ENCODE results near the gene KIAA1549.

KIAA1549 gene

DNA sequence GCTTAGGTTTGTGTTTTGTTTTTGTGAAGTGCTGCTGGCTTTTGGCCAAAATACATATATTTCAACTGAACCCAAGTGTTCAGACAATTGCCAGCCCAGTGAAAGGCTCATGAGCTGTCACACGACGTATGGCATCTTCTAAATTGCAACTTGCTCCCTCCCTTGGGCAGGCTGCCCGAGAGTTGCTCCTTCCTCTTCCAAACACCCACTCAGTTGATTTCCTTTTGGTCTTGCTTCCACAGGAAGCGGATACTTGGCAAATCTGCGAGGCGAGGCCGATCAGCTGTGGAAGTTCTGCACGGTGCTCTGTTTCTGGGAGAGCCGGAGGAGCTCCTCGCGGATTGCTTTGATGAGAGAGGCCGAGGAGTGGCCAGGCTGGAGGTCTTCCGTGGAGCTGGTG is 143.6 kb downstream of the KIAA1549 start:
- TF ChIP-seq, protein P1, sequence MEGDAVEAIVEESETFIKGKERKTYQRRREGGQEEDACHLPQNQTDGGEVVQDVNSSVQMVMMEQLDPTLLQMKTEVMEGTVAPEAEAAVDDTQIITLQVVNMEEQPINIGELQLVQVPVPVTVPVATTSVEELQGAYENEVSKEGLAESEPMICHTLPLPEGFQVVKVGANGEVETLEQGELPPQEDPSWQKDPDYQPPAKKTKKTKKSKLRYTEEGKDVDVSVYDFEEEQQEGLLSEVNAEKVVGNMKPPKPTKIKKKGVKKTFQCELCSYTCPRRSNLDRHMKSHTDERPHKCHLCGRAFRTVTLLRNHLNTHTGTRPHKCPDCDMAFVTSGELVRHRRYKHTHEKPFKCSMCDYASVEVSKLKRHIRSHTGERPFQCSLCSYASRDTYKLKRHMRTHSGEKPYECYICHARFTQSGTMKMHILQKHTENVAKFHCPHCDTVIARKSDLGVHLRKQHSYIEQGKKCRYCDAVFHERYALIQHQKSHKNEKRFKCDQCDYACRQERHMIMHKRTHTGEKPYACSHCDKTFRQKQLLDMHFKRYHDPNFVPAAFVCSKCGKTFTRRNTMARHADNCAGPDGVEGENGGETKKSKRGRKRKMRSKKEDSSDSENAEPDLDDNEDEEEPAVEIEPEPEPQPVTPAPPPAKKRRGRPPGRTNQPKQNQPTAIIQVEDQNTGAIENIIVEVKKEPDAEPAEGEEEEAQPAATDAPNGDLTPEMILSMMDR (IDR thresholded peaks at IDR 0.05; ENCODE audit: insufficient read depth, low read length, missing control alignments) = no peak
- POLR2A ChIA-PET = no interaction called here
- H3K4me3 ChIP-seq (ENCODE audit: low read depth, low read length) = no peak overlapping the region
- CTCF ChIA-PET = no interaction called here
- no peak for DNase-seq (ENCODE audit: low read depth, low spot score)

DNA sequence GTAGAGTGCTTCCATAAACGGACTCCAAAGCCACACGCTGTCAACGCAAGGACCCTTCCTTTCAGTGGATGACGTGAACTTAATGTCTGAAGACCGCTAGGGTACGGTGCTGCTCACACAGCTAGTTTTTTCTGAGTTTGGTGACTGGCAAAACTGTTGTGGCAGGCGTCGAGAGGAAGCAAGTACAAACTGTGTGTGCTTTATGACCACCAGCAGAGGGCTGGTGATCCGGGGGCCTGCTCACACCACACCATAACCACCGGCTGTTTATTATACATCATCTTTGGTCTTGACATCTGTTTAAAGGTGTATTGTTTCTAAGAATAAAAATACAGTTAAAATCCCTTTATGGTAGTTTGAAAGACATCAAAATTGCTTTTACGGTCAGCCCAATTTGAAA is 146.1 kb downstream of the KIAA1549 start:
- DNase-seq (ENCODE audit: low read depth, low spot score) = no peak
- POLR2A ChIA-PET = no interaction called here
- TF ChIP-seq, protein P1 (IDR thresholded peaks at IDR 0.05; ENCODE audit: insufficient read depth, low read length, missing control alignments) = no peak

DNA sequence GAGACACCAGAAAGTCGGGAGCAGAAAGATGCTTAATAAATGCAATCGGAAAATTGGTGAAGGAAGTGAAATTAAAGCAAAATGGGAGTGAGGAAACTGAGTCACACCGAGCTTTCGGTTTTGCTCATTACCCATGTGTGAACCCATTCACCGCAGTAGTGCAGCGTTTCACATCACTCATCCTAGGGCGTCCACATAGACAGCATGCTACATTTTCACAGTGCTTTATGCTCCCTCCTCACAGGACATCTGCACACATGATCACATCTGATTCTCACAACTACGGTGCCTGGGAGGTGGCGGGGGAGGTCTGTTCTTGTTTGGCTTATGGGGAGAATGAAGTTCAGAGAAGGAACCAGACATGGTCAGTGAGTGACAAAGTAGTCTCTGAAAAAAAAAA is 146.6 kb downstream of the KIAA1549 start:
- TF ChIP-seq, protein P1 (IDR thresholded peaks at IDR 0.05; ENCODE audit: insufficient read depth, low read length, missing control alignments) = no peak
- CTCF ChIA-PET = no interaction called here
- DNase-seq (ENCODE audit: low read depth, low spot score) = no peak
- no peak overlapping the region for H3K4me3 ChIP-seq (ENCODE audit: low read depth, low read length)
- POLR2A ChIA-PET = no interaction called here

More for the DNA sequence above, 146.1 kb downstream of the KIAA1549 start:
- CTCF ChIA-PET = no interaction called here
- no peak overlapping the region for H3K4me3 ChIP-seq (ENCODE audit: low read depth, low read length)

DNA sequence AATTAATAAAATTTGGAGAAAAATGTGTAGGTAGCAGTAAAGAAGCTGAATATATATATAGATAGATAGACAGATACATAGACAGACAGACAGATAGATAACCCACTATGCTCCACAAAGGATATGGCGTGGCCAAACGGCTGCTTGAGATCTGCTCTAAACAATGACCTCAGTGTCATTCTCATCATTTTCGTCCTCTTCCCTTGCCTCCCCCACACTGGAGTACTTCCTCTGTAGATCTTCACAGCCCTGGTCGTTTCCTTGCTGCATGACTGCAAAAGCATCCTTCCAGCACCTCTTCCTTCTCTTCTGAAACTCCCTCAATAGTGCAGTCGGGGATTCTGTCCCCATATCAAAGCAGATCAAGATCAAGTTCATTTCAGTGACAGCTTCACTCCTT is 147.6 kb downstream of the KIAA1549 start:
- TF ChIP-seq, protein P1 (IDR thresholded peaks at IDR 0.05; ENCODE audit: insufficient read depth, low read length, missing control alignments) = no peak
- H3K4me3 ChIP-seq (ENCODE audit: low read depth, low read length) = no peak overlapping the region
- no peak for DNase-seq (ENCODE audit: low read depth, low spot score)
- ChIA-PET POLR2A (no interaction called here), CTCF (no interaction called here)

DNA sequence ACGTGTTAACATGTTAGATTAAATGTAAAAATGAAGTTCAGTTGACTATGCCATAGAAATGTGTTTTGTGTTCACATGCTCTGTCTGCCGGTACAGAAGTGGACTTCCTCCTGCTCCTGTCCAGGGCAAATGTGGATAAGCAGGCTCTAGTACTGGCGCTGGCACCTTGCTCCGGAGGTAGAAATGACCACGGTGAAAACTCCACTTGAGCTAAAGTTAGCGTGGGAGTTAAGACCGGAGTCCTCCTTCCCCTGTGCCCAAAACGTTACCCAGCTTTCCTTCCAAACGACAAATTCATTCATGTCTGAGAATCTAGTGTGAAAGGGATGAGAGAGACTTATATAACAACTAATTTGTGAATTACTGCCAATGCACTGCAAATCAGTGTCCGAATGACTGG is 148.2 kb downstream of the KIAA1549 start:
- POLR2A ChIA-PET = no interaction called here
- TF ChIP-seq, protein P1 (IDR thresholded peaks at IDR 0.05; ENCODE audit: insufficient read depth, low read length, missing control alignments) = no peak
- no peak overlapping the region for H3K4me3 ChIP-seq (ENCODE audit: low read depth, low read length)
- CTCF ChIA-PET = no interaction called here
- DNase-seq (ENCODE audit: low read depth, low spot score) = no peak

DNA sequence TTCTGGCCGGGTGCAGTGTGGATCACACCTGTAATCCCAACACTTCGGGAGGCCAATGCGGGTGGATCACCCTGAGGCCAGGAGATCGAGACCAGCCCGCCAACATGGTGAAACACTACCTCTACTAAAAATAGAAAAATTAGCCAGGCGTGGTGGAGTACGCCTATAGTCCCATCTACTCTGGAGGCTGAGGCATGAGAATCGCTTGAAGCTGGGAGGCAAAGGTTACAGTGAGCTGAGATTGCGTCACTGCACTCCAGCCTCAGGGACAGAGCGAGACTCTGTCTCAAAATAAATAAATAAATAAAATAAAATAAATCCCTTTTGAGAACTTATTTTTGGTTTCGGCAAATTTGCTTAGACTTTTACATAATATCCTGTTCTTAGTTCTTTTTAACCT is 151.9 kb downstream of the KIAA1549 start:
- POLR2A ChIA-PET = no interaction called here
- no peak for DNase-seq (ENCODE audit: low read depth, low spot score)
- CTCF ChIA-PET = no interaction called here
- TF ChIP-seq, protein P1 (IDR thresholded peaks at IDR 0.05; ENCODE audit: insufficient read depth, low read length, missing control alignments) = no peak
- H3K4me3 ChIP-seq (ENCODE audit: low read depth, low read length) = no peak overlapping the region
